OCI-LY7 (cell line): ENCODE data around the gene ABHD8. TPM values are rescaled to one million over a fixed set of nuclear protein-coding genes. Genes with fewer than 3 reads are reported as not detected.

Experiments
- BruUV-seq: library from RNA; stranded (reverse); fragments of 400-500 nt; replicated peaks from 2 replicates; lab custom pipeline; 2021; lab: Mats Ljungman, UMichigan
- CTCF ChIA-PET: fragments of 300-600 bp; sonication (Branson Sonifier 250); formaldehyde crosslinking; loops from one replicate; lab custom pipeline; 2022; ENCODE audit warnings: antibody characterized with exemption; ENCODE audit not compliant: unreplicated experiment; lab: Charles Lee
- POLR2A ChIA-PET: fragments of 300-600 bp; sonication (Branson Sonifier 250); formaldehyde crosslinking; loops from one replicate; lab custom pipeline; 2022; ENCODE audit warnings: antibody characterized with exemption; lab: Charles Lee
- DNase-seq: peaks from one replicate; pipeline ENCODE4 v3.0.0-alpha.2; 2015; ENCODE audit warnings: low spot score
- H2AFZ ChIP-seq: fragments of 200-600 bp; sonication (generic), shearing (Covaris generic); 2 replicates; pipeline ENCODE4 v1.6.1; 2014; ENCODE audit warnings: mild to moderate bottlenecking, antibody characterized with exemption, low read length, moderate library complexity
- H3K27ac ChIP-seq: fragments of 200-600 bp; sonication (generic); 2 replicates; pipeline ENCODE4 v1.5.1; 2014; ENCODE audit warnings: mixed run types, low read depth, mild to moderate bottlenecking, moderate library complexity, low read length, inconsistent platforms; ENCODE audit not compliant: poor library complexity, severe bottlenecking
- H3K36me3 ChIP-seq: fragments of 200-600 bp; sonication (generic); 2 replicates; pipeline ENCODE4 v1.6.1; 2014; ENCODE audit warnings: mild to moderate bottlenecking, antibody characterized with exemption, low read length, moderate library complexity, mixed read lengths; ENCODE audit not compliant: insufficient read depth
- H3K4me1 ChIP-seq: fragments of 200-600 bp; sonication (generic); 2 replicates; pipeline ENCODE4 v1.5.1; 2014; ENCODE audit warnings: mild to moderate bottlenecking, low read length; ENCODE audit not compliant: insufficient read depth, poor library complexity, severe bottlenecking
- H3K4me2 ChIP-seq: fragments of 200-600 bp; sonication (generic); 2 replicates; pipeline ENCODE4 v1.6.1; 2014; ENCODE audit warnings: mild to moderate bottlenecking, low read length
- H3K4me3 ChIP-seq: fragments of 200-600 bp; sonication (generic); 2 replicates; pipeline ENCODE4 v1.5.1; 2014; ENCODE audit warnings: mild to moderate bottlenecking, low read depth, low read length; ENCODE audit not compliant: poor library complexity, severe bottlenecking
- H3K79me2 ChIP-seq: fragments of 200-600 bp; sonication (generic); 2 replicates; pipeline ENCODE4 v1.6.1; 2016; ENCODE audit warnings: low read depth, mild to moderate bottlenecking, low read length, moderate library complexity, mixed read lengths; ENCODE audit not compliant: insufficient read depth
- H3K9me2 ChIP-seq: fragments of 200-600 bp; sonication (generic); 2 replicates; pipeline ENCODE4 v1.6.1; 2016; ENCODE audit warnings: mild to moderate bottlenecking, low read length, mixed read lengths; ENCODE audit not compliant: insufficient read depth
- H3K9me3 ChIP-seq: fragments of 200-600 bp; sonication (generic); 2 replicates; pipeline ENCODE4 v1.6.1; 2014; ENCODE audit warnings: mild to moderate bottlenecking, mixed run types, low read length, mixed read lengths
- H4K20me1 ChIP-seq: fragments of 200-600 bp; sonication (generic); 2 replicates; pipeline ENCODE4 v1.6.1; 2014; ENCODE audit warnings: mild to moderate bottlenecking, antibody characterized with exemption, low read length, moderate library complexity, mixed read lengths; ENCODE audit not compliant: insufficient read depth
- CTCF ChIP-seq: fragments of 200-600 bp; sonication (generic); conservative IDR thresholded peaks from 2 replicates; pipeline ENCODE4 v1.5.1; 2014; ENCODE audit warnings: mild to moderate bottlenecking, antibody characterized with exemption, low read length, moderate library complexity, mixed read lengths
- EZH2phosphoT487 ChIP-seq: fragments of 200-600 bp; sonication (generic); IDR thresholded peaks from 2 replicates; pipeline ENCODE4 v1.6.1; 2018; ENCODE audit warnings: low read depth, borderline replicate concordance, mild to moderate bottlenecking, mixed run types, antibody characterized with exemption, low read length, moderate library complexity, mixed read lengths
- intact Hi-C: fragments of 100-400 bp; cut with micrococcal nuclease; formaldehyde crosslinking; loops from one replicate; pipeline ENCODE4 v1.10.0; 2022; ENCODE audit not compliant: unreplicated experiment
- total RNA-seq, 2 experiments: library from RNA; depleted of rRNA in 1 of 2; stranded (reverse); fragments of >200 nt in 1 of 2; shearing (Covaris generic) in 1 of 2; gene quantifications; 2 replicates each; pipeline ENCODE4 v1.2.3, GENCODE V29; 2014 to 2022

ABHD8 gene
- total RNA-seq, 2 experiments from 2014 or later = 11.6 to 18.9 TPM

GRCh38 chr19:17256130-17256529 is 47.1 kb downstream of the ABHD8 start:
- POLR2A ChIA-PET = interaction anchor here (0.7 kb wide), 1 partner anchor 11 kb away, joined by 3 read pairs; the partner anchor contains the start of gene BABAM1

DNA sequence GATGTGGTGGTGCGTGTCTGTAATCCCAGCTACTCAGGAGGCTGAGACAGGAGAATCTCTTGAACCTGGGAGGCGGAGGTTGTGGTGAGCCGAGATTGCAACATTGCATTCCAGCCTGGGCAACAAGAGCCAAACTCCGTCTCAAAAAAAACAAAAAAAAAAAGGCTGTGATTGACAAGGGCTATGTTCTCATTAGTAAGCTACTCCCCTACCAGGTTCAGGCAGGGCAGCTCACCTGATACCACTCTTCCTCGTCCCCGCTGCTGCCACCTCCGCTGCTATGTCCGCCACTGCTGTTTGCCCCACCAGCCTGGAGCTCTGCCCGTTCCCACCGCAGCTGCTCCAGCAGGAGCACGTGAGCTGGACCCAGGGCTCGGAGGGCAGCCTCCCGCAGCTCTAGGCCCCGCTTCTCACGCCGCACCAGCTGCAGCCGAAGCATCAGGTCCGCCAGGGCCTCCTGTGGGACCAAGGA is 48.0 kb downstream of the ABHD8 start:
- ChIA-PET POLR2A (no interaction called here), CTCF (no interaction called here)
- DNase-seq = no peak
- TF ChIP-seq EZH2phosphoT487 (no peak), CTCF (no peak)
- no TSS peak for BruUV-seq
- Histone ChIP-seq H3K27ac (no peak overlapping the region), H3K9me3 (no peaks in the 10 kb centered on the region), H3K4me2 (no peak overlapping the region), H4K20me1 (no peaks in the 10 kb centered on the region), H3K79me2 (no peaks in the 10 kb centered on the region), H3K36me3 (no peaks in the 10 kb centered on the region), H3K9me2 (no peaks in the 10 kb centered on the region), H3K4me1 (no peaks in the 10 kb centered on the region), H2AFZ (no peak overlapping the region), H3K4me3 (no peak overlapping the region)
- intact Hi-C loops = no loop called here

More at GRCh38 chr19:17256130-17256529, 47.1 kb downstream of the ABHD8 start:
- no peaks in the 10 kb centered on the region for H3K36me3 ChIP-seq
- H4K20me1 ChIP-seq = no peaks in the 10 kb centered on the region
- CTCF ChIA-PET = no interaction called here
- no peak overlapping the region for H3K4me2 ChIP-seq
- H3K9me3 ChIP-seq = no peaks in the 10 kb centered on the region
- no peak overlapping the region for H3K27ac ChIP-seq
- no peaks in the 10 kb centered on the region for H3K9me2 ChIP-seq
- no peak overlapping the region for H3K4me3 ChIP-seq
- intact Hi-C loops = no loop called here
- no peak for DNase-seq
- H3K4me1 ChIP-seq = peaks cover 7% of the 10 kb centered on the region
- H2AFZ ChIP-seq = no peak overlapping the region
- TF ChIP-seq EZH2phosphoT487 (no peak), CTCF (no peak)
- BruUV-seq = no TSS peak
- H3K79me2 ChIP-seq = no peaks in the 10 kb centered on the region

DNA sequence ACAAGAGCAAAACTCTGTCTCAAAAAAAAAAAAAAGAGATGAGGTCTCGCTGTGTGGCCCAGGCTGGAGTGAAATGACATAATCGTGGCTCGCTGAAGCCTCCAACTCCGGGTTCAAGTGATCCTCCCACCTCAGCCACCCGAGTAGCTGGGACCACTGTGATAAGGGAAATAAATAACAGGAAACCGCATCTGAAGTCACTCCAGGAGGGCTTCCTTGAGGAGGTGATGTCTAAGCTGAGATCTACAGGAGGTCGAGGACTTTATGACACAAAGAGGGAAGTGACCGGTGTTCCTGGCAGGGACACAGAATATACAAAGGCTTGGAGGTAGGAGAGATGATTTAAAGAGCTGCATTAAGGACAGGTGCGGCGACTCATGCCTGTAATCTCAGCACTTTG is 48.6 kb downstream of the ABHD8 start:
- ChIA-PET CTCF (no interaction called here), POLR2A (no interaction called here)
- H3K79me2 ChIP-seq = no peaks in the 10 kb centered on the region
- H3K9me3 ChIP-seq = no peaks in the 10 kb centered on the region
- H2AFZ ChIP-seq = no peak overlapping the region
- H3K27ac ChIP-seq = no peak overlapping the region
- no peak for DNase-seq
- no peaks in the 10 kb centered on the region for H4K20me1 ChIP-seq
- no peak overlapping the region for H3K4me2 ChIP-seq
- H3K36me3 ChIP-seq = no peaks in the 10 kb centered on the region
- no peaks in the 10 kb centered on the region for H3K9me2 ChIP-seq
- no peaks in the 10 kb centered on the region for H3K4me1 ChIP-seq
- no peak overlapping the region for H3K4me3 ChIP-seq
- BruUV-seq = no TSS peak
- intact Hi-C loops = no loop called here
- no peak for TF ChIP-seq EZH2phosphoT487
- no peak for TF ChIP-seq CTCF
